Gastrocnemius medialis (tissue), 4 donors: ENCODE data around the gene AGAP1. TPM values are rescaled to one million over a fixed set of nuclear protein-coding genes. Genes with fewer than 3 reads are reported as not detected.

Experiments used
- ATAC-seq, 2 donors: fragments of 150-250 bp; one replicate each; pipeline ENCODE4 v1.9.1; 2016
- DNase-seq, 2 donors: peaks; one replicate each; pipeline ENCODE4 v3.0.0-alpha.2; 2019
- H3K27ac ChIP-seq, 4 donors: fragments of 200-600 bp; sonication (generic); 1 replicate in 1 of 4; 2 replicates in 3 of 4; pipeline ENCODE4 v1.5.1; 2016 to 2018; ENCODE audit warnings: mild to moderate bottlenecking in 2 of 4, moderate library complexity in 1 of 4
- H3K27me3 ChIP-seq, 3 donors: fragments of 200-600 bp; sonication (generic) in 2 of 3; 1 replicate in 1 of 3; 2 replicates in 2 of 3; pipeline versions ENCODE4 v1.5.1 to v1.6.0; 2016 to 2019; ENCODE audit warnings: mild to moderate bottlenecking in 1 of 3, moderate library complexity in 1 of 3
- H3K36me3 ChIP-seq, 2 donors: fragments of 200-600 bp; sonication (generic) in 1 of 2; one replicate each; pipeline ENCODE4 v1.5.1; 2017 to 2018
- H3K4me1 ChIP-seq, 2 donors: fragments of 200-600 bp; sonication (generic) in 1 of 2; one replicate each; pipeline ENCODE4 v1.5.1; 2016 to 2017; ENCODE audit warnings: mild to moderate bottlenecking in 2 of 2
- H3K4me3 ChIP-seq, 4 donors: fragments of 200-600 bp; sonication (generic) in 3 of 4; 1 replicate in 1 of 4; 2 replicates in 3 of 4; pipeline ENCODE4 v1.5.1; 2016 to 2019; ENCODE audit warnings: mild to moderate bottlenecking in 2 of 4
- H3K9me3 ChIP-seq, 3 donors: fragments of 200-600 bp; sonication (generic) in 2 of 3; 1 replicate in 1 of 3; 2 replicates in 2 of 3; pipeline ENCODE4 v1.5.1; 2016 to 2019
- CTCF ChIP-seq, 5 experiments: fragments of 450-650 bp in 3 of 5; fragments of 200-600 bp in 2 of 5; sonication (generic) in 2 of 5; IDR thresholded peaks in 4 of 5; conservative IDR thresholded peaks in 1 of 5; 1 replicate in 4 of 5; 2 replicates in 1 of 5; pipeline ENCODE4 v1.5.1; 2016 to 2019; ENCODE audit warnings: antibody characterized with exemption in 5 of 5, mild to moderate bottlenecking in 3 of 5, moderate library complexity in 3 of 5
- POLR2A ChIP-seq, 2 donors: fragments of 450-650 bp; IDR thresholded peaks; one replicate each; pipeline ENCODE4 v1.6.1; 2017; ENCODE audit warnings: antibody characterized with exemption in 2 of 2, mild to moderate bottlenecking in 2 of 2, moderate library complexity in 2 of 2
- in situ Hi-C, 4 donors: fragments of 200-750 bp; cut with MboI; loops; one replicate each; pipeline versions ENCODE4 v1.15.0 to v1.8.0; 2017; ENCODE audit warnings: low sequenced_read_pairs in 4 of 4
- intact Hi-C: fragments of 100-400 bp; cut with DNase I; formaldehyde crosslinking; loops from one replicate; pipeline ENCODE4 v1.15.1; 2023; ENCODE audit warnings: low total_unique reads
- total RNA-seq, 4 donors: library from RNA; depleted of rRNA; stranded (reverse); fragments of >200 nt; gene quantifications; one replicate each; pipeline versions ENCODE4 v1.1.0 to v1.2.3, GENCODE V29; 2016

The AGAP1 gene
- total RNA-seq, 4 donors from 2014 or later, result 8.5 to 26.8 (median 14.4) TPM

GRCh38 chr2:235579128-235579527 lies 85.3 kb downstream of the AGAP1 start:
- Histone ChIP-seq H3K4me1 (peaks cover 12 to 25% of the 10 kb centered on the region in 2 donors), H3K9me3 (no peaks in the 10 kb centered on the region), H3K36me3 (no peaks in the 10 kb centered on the region), H3K4me3 (no peak overlapping the region), H3K27me3 (no peaks in the 10 kb centered on the region), H3K27ac (no peak overlapping the region)
- in situ Hi-C loops (loop anchor here in 3 of 4 donors (25.0 kb wide), 3 partner anchors 442 to 1042 kb away; no protein-coding TSS in a partner anchor), intact Hi-C loops (loop anchor here (5.0 kb wide), 1 partner anchor 87 kb away; the partner anchor contains the start of gene AGAP1)
- TF ChIP-seq CTCF (IDR thresholded peaks at IDR 0.05 in 4 of 5, conservative IDR thresholded peaks at IDR 0.05 in 1 of 5) (no peak), POLR2A (IDR thresholded peaks at IDR 0.05) (no peak)
- DNase-seq, result no peak
- ATAC-seq, result no peak

- in situ Hi-C loops (loop anchor here (10.0 to 25.0 kb wide), 4 partner anchors 443 to 1043 kb away; no protein-coding TSS in a partner anchor), intact Hi-C loops (no loop called here)
- no peaks in the 10 kb centered on the region for H3K36me3 ChIP-seq
- no peaks in the 10 kb centered on the region for H3K27me3 ChIP-seq
- peaks cover 11 to 25% of the 10 kb centered on the region in 2 donors for H3K4me1 ChIP-seq
- no peak overlapping the region for H3K27ac ChIP-seq
- DNase-seq (no peak), ATAC-seq (no peak)
- H3K4me3 ChIP-seq, result no peak overlapping the region
- TF ChIP-seq POLR2A (IDR thresholded peaks at IDR 0.05) (no peak), CTCF (IDR thresholded peaks at IDR 0.05 in 4 of 5, conservative IDR thresholded peaks at IDR 0.05 in 1 of 5) (no peak)
- H3K9me3 ChIP-seq, result no peaks in the 10 kb centered on the region
Observed at GRCh38 chr2:235580426-235581157, 86.7 kb downstream of the AGAP1 start.

GRCh38 chr2:235582081-235582686 lies 88.3 kb downstream of the AGAP1 start:
- in situ Hi-C loops, result loop anchor here (10.0 to 25.0 kb wide), 4 partner anchors 445 to 1045 kb away; no protein-coding TSS in a partner anchor
- Histone ChIP-seq H3K4me1 (peaks cover 7 to 11% of the 10 kb centered on the region in 2 donors), H3K9me3 (no peaks in the 10 kb centered on the region), H3K4me3 (no peak overlapping the region), H3K36me3 (no peaks in the 10 kb centered on the region), H3K27ac (no peak overlapping the region), H3K27me3 (no peaks in the 10 kb centered on the region)
- DNase-seq (no peak), ATAC-seq (no peak)
- TF ChIP-seq POLR2A (IDR thresholded peaks at IDR 0.05) (no peak), CTCF (IDR thresholded peaks at IDR 0.05 in 4 of 5, conservative IDR thresholded peaks at IDR 0.05 in 1 of 5) (no peak)
- intact Hi-C loops, result no loop called here

GRCh38 chr2:235582729-235583128 lies 88.9 kb downstream of the AGAP1 start:
- H3K27ac ChIP-seq, result no peak overlapping the region
- H3K27me3 ChIP-seq, result no peaks in the 10 kb centered on the region
- no peak for DNase-seq
- no peak for ATAC-seq
- H3K4me3 ChIP-seq, result no peak overlapping the region
- in situ Hi-C loops, result loop anchor here (10.0 to 25.0 kb wide), 4 partner anchors 445 to 1045 kb away; no protein-coding TSS in a partner anchor
- intact Hi-C loops, result no loop called here
- peaks cover 2 to 9% of the 10 kb centered on the region in 2 donors for H3K4me1 ChIP-seq
- no peaks in the 10 kb centered on the region for H3K9me3 ChIP-seq
- no peaks in the 10 kb centered on the region for H3K36me3 ChIP-seq
- TF ChIP-seq CTCF (IDR thresholded peaks at IDR 0.05 in 4 of 5, conservative IDR thresholded peaks at IDR 0.05 in 1 of 5) (no peak), POLR2A (IDR thresholded peaks at IDR 0.05) (no peak)
